Ovary (tissue), 9 donors: Measurements from ENCODE around the gene LMF1. TPM values are rescaled to one million over a fixed set of nuclear protein-coding genes. Genes with fewer than 3 reads are reported as not detected.
"Not testable (repeated sequence)": the region's sequence is repeated elsewhere in the genome, so short reads cannot be mapped to it uniquely, and the experiment has no call there.

Experiments used
- DNase-seq, 5 donors: peaks; one replicate each; pipeline ENCODE4 v3.0.0-alpha.2; 2019 to 2020
- H3K27ac ChIP-seq, 2 donors: fragments of 200-600 bp; one replicate each; pipeline versions ENCODE4 v1.5.1 to v1.8.0; 2019 to 2022
- H3K27me3 ChIP-seq: fragments of 200-600 bp; one replicate; pipeline ENCODE4 v1.8.0; 2022
- H3K36me3 ChIP-seq: fragments of 200-600 bp; sonication (generic); one replicate; pipeline ENCODE4 v1.5.1; 2019
- H3K4me1 ChIP-seq: one replicate; pipeline ENCODE4 v1.8.1; 2013; ENCODE audit warnings: mild to moderate bottlenecking, moderate library complexity; ENCODE audit not compliant: insufficient read depth
- H3K4me3 ChIP-seq: fragments of 200-600 bp; sonication (generic); one replicate; pipeline ENCODE4 v1.5.1; 2017
- H3K9me3 ChIP-seq, 2 donors: fragments of 200-600 bp in 1 of 2; sonication (generic) in 1 of 2; one replicate each; pipeline versions ENCODE4 v1.5.1 to v1.8.1; 2013 to 2019; ENCODE audit warnings: mild to moderate bottlenecking in 1 of 2, moderate library complexity in 1 of 2
- CTCF ChIP-seq, 3 donors: fragments of 450-650 bp in 2 of 3; fragments of 200-600 bp in 1 of 3; IDR thresholded peaks; one replicate each; pipeline versions ENCODE4 v1.5.1 to v1.8.0; 2016 to 2022; ENCODE audit warnings: antibody characterized with exemption in 3 of 3, mild to moderate bottlenecking in 1 of 3
- EP300 ChIP-seq: sonication (generic); formaldehyde crosslinking; IDR thresholded peaks from one replicate; pipeline ENCODE4 v1.6.1; 2017; ENCODE audit warnings: antibody characterized with exemption
- POLR2A ChIP-seq: fragments of 450-650 bp; IDR thresholded peaks from one replicate; pipeline ENCODE4 v1.6.1; 2017; ENCODE audit warnings: antibody characterized with exemption, mild to moderate bottlenecking, moderate library complexity
- WGBS, 3 donors: extraction: QIAGEN DNeasy Blood & Tissue Kit in 1 of 3; methylation state at CpG; one replicate each; pipeline versions ENCODE4 v1.1.5 to v1.1.7; 2013 to 2017; 5-methylcytosine and 5-hydroxymethylcytosine counted together
- intact Hi-C, 4 donors: fragments of 100-400 bp; cut with DNase I; formaldehyde crosslinking; loops; one replicate each; pipeline versions ENCODE4 v1.11.0 to v1.15.1; 2022 to 2023
- polyA plus RNA-seq, 2 donors: library from polyadenylated mRNA; stranded (reverse); fragments of 200-250 nt in 1 of 2; fragments of 350-450 nt in 1 of 2; fragmentation: Illumina TruSeq in 1 of 2; extraction: RNeasy Lipid Tissue Mini Kit (QIAGEN cat#74804) in 1 of 2; gene quantifications; one replicate each; pipeline ENCODE4 v1.2.3, GENCODE V29; 2013 to 2014
- total RNA-seq, 7 donors: library from RNA; depleted of rRNA in 2 of 7; stranded (reverse); fragments of >200 nt in 2 of 7; fragmentation: NEBNext Ultra II Directional in 3 of 7; extraction: Animal tissue kit (Norgen Biotek cat#: 25700) in 3 of 7; gene quantifications; one replicate each; pipeline versions ENCODE4 v1.1.0 to v1.2.4, GENCODE V29; 2016 to 2023
- donor health status: DM: no; HTN: no; CAD: no; lungs with moderate emphysema.
- donor health status: DM: no; HTN: no; CAD: no.
- donor health status: Bipolar disorder and iron deficiency.
- donor health status: DM: yes; HTN: yes; CAD: no.
- donor health status: DM: no; HTN: no; CAD: no.
- donor health status: DM: yes; HTN: yes; CAD: no.

LMF1 gene
- total and polyA plus RNA-seq, 9 donors, result 7.8 to 31.9 (median 23.6) TPM

- WGBS, 3 donors, result 80 to 91% (median 83%) methylated on average over 17 of the region's 17 CpGs
- H3K4me3 ChIP-seq, H3K27ac ChIP-seq, DNase-seq, H3K27me3 ChIP-seq, H3K9me3 ChIP-seq, intact Hi-C loops, H3K4me1 ChIP-seq, H3K36me3 ChIP-seq: not testable (repeated sequence)
Measured at GRCh38 chr16:947922-948303, 22.9 kb downstream of the LMF1 start.

- no peaks in the 10 kb centered on the region for H3K9me3 ChIP-seq
- H3K4me1 ChIP-seq, result no peaks in the 10 kb centered on the region
- no peak overlapping the region for H3K4me3 ChIP-seq
- H3K27ac ChIP-seq, result no peak overlapping the region
- H3K36me3 ChIP-seq, result no peaks in the 10 kb centered on the region
- intact Hi-C loops, result no loop called here
- TF ChIP-seq CTCF (IDR thresholded peaks at IDR 0.05) (no peak), POLR2A (no peak), EP300 (no peak)
- WGBS, 3 donors, result 83 to 84% (median 84%) methylated on average over 20 to 21 of the region's 21 CpGs
- H3K27me3 ChIP-seq, result no peaks in the 10 kb centered on the region
- no peak for DNase-seq
Measured at GRCh38 chr16:947255-947921, 23.4 kb downstream of the LMF1 start.

- H3K27ac ChIP-seq, result no peak overlapping the region
- TF ChIP-seq POLR2A (no peak), CTCF (IDR thresholded peaks at IDR 0.05) (no peak), EP300 (no peak)
- DNase-seq, result no peak
- no peaks in the 10 kb centered on the region for H3K36me3 ChIP-seq
- no peaks in the 10 kb centered on the region for H3K9me3 ChIP-seq
- H3K4me1 ChIP-seq, result no peaks in the 10 kb centered on the region
- no peak overlapping the region for H3K4me3 ChIP-seq
- intact Hi-C loops, result no loop called here
- no peaks in the 10 kb centered on the region for H3K27me3 ChIP-seq
- 94 to 96% (median 95%) methylated on average over 8 of the region's 8 CpGs for WGBS, 3 donors
Measured at GRCh38 chr16:946048-946395, 24.8 kb downstream of the LMF1 start.

- DNase-seq, result no peak
- WGBS, 3 donors, result 82 to 93% (median 91%) methylated on average over 10 of the region's 10 CpGs
- Histone ChIP-seq H3K4me1 (no peaks in the 10 kb centered on the region), H3K27ac (no peak overlapping the region), H3K27me3 (no peaks in the 10 kb centered on the region), H3K9me3 (no peaks in the 10 kb centered on the region), H3K4me3 (no peak overlapping the region), H3K36me3 (no peaks in the 10 kb centered on the region)
- no peak for TF ChIP-seq POLR2A
- TF ChIP-seq EP300, result no peak
- TF ChIP-seq CTCF (IDR thresholded peaks at IDR 0.05), result no peak
- intact Hi-C loops, result no loop called here
Measured at GRCh38 chr16:945271-946047, 25.3 kb downstream of the LMF1 start.

GRCh38 chr16:943971-944370, 26.8 kb downstream of the LMF1 start:
- no peak overlapping the region for H3K4me3 ChIP-seq
- TF ChIP-seq POLR2A (no peak), CTCF (IDR thresholded peaks at IDR 0.05) (no peak), EP300 (no peak)
- no peak overlapping the region for H3K27ac ChIP-seq
- no peaks in the 10 kb centered on the region for H3K27me3 ChIP-seq
- H3K9me3 ChIP-seq, result no peaks in the 10 kb centered on the region
- intact Hi-C loops, result no loop called here
- 96 to 98% (median 98%) methylated on average over 5 of the region's 5 CpGs for WGBS, 3 donors
- H3K4me1 ChIP-seq, result no peaks in the 10 kb centered on the region
- DNase-seq, result no peak
- H3K36me3 ChIP-seq, result no peaks in the 10 kb centered on the region
